ENCODE data around the gene RHEB.

Gene RHEB

DNA sequence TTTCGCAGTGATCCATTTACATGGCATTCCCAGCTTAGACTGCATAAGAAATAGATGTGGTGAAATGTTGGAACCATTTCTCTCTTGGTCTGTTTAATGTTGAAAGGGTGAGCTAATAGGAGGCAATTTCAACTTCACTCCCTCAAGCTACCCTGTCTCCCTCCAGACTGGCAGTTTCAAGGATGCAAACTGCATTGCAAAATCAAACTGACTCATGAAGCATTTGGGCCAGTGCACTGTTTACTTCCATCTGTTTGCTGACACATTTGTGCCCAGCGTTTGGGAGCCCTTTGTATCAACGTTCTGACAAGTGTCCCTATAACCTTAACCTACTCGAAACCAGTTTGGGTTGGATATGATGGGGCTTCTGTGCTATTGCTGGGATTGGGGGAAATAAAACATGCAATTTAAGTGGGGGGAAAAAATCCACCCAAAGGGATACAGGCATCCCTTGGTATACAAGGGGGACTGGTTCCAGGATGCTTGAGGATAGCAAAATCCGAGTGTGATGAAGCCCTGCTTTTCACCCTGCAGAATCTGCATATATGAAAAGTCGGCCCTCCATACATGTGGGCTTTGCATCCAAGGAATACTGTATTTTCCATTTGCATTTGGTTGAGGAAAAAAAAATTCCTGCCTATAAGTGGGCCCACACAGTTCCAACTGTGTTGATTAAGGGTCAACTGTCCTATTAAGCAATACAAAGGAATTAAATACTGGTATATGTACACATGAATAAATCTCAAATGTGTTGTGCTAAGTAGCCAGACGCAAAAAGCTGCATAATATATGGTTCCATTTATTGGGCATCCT lies 15.6 kb downstream of the RHEB start:
- no peak for DNase-seq

DNA sequence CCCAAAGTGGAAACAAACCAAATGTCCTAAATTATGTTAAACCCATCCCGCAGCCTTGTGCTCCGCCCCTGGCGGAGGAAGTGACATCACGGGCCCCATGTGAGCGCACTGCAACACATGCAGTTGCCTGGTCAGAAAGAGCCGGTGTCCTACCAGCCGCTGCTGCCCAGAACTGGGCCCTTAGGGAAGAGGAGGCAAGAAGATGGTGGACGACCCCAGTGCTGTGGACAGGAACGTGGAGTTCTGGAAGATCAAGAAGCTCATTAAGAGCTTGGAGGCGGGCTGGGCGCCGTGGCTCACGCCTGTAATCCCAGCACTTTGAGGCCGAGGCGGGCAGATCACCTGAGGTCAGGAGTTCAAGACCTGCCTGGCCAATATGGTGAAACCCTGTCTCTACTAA lies 18.0 kb downstream of the RHEB start:
- no peak for DNase-seq

DNA sequence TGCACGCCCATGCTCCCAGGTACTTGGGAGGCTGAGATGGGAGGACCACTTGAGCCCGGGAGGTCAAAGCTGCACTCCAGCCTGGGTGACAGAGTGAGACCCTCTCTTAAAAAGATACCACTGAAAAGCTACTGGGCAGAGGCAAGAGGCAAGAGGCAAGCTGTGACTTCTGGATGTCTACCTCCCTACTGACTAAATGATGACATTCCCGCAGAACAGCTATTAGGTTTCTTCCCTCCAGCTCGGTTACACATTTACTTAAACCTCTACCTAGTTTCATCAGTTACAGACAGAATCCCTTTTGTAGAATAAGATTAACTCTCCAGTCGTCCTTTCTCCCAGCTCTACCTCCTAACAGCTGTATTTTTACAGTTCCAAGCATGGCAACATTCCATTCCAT lies 21.2 kb downstream of the RHEB start:
- DNase-seq, result no peak

DNA sequence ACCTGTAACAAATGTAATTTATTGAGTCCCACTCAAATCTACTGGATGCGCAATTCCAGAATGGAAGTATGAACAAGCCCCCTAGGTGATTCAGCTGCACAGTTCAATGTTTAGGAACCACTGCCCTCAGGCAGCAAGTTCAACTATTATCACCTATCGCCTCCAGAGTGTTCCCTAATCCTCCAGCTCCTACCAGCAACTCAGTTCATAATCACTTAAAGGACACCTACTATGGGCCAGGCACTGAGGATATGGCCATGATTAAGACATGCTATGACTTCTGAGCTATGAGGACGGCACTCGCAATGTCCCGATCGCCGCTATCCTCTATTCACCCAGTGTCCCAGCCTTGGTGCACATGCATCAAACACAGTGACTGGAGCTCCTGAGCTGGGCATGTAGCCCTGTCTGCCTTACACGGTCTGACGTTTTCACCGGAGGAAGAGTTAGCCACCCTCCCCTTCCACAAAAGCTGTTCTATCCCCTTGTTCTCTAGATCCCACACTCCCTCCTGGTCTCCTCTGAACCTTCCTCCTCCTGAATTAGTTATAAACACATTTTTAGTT lies 22.3 kb downstream of the RHEB start:
- DNase-seq, result no peak

DNA sequence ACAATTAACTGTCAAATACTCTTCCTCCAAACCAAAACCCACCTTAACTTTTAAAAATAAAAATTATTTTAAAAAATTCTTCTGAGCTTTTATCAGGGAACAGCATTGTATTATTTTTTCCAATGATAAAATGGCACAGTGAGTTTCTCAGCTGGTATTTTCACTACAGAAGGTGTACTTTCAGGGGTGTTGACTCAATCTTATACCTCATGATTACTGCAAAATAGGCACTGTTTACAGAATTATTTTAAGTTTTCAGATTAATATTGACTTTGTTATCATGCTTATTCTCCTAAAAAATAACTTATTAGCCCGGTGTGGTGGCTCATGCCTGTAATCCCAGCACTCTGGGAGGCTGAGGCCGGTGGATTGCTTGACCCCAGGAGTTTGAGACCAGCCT lies 24.3 kb downstream of the RHEB start:
- DNase-seq, result no peak

DNA sequence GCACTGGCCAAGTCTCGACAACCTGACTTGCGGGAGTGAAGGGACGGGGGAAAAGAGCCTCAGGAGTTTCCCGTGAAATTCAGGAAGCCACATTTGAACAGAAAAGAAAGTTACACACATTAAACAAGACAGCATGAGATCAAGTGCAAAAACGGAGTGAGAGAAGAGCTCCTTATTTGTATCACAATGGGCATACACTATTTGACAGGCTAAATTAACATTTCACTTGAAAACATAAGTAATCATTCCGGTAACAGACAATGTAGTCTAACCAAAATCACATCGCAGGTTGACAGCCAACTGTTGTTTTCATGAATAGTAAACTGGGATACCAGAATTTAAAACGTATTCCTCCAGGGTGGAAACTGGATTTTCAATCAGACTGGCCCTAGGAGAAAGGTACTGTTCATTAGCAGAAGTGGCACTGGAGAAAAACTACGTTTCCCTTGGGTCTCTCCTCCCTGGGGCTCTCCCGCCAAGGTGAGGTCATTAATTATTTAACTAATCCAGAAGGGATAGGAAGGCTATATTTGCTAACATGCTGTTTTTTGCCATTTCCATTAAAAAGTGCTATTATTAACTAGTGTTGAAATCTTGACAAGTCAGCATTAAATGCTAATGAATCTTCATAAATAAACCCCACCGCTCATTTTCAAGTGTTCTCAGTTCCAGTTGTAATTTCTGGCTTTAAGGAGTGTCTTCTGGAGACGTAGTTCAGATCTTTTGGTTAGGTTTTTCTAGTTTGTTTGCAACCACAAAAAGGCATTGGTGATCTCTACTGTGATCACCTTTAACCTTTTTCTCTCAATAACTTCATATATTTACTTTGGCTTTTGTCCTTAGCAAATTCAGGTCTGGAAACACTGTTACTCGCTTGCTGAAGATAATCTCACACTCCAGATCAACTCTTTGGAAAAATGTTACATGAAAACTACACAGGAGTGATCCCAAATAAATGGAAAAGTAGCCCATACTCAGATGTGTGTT lies 25.1 kb downstream of the RHEB start:
- no peak for DNase-seq

DNA sequence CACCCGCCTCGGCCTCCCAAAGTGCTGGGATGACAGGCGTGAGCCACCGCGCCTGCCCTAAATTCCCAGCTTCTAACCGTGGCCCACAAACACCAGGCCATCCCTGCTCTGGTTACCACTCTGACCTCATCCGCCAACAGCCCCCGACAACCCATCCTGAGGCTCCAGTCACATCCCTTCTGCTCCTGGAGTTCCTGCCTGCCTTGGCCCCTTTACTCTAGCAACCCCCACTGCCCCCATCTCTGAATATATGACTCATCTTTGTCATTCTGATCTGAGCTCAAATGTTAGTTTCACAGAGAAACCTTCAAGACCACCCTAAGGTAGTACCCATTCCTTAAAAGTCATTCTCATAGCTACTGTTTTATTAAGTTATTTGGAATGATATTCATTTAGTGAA lies 26.6 kb downstream of the RHEB start:
- DNase-seq, result no peak

DNA sequence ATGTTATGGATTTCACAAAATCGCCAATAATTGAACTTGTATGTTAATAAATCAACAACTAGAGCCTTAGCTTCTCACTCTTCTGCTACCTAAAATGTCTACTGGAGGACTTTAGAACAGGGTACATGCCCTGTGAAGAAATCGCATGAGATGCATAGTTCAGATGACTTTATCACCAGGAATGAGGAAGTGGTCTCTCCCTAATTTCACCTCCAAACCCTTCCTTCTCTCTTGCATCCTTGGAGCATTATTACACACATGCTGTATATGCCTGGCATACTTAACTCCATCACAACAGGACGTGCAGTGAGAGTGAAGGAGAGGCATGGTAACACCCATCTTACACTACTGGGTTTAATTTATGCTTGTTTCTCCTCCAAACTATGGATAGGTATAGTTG lies 27.8 kb downstream of the RHEB start:
- DNase-seq, result no peak

DNA sequence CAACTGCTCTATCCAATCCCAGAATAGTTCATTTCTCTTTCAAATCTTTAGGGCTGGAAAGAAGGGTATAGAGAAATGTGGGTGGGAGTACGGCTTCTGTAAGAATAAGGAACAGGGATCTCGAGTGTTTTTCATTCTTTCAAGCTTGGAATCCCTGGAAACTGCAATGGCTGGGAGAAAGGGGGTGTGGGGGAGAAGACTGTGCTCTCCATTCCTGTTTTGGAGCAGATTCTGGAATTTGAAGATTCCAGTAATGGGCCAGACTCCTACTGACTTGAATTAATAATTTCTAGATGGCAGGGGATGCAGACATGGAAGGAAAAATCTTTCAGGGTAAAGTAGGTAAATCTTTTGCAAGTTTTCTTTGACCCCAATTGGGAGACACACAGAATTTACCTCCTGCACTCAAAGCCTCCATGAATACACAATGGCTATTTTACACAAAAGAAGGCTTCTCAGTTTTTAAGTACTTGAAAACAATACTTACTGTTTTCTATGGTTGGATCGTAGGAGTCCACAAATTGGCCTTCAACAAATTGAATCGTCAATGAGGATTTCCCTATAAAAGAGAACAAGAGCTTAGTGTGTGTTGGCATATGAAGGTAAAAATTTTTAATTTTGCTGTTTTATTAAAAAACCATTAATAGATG lies 29.1 kb downstream of the RHEB start:
- no peak for DNase-seq

DNA sequence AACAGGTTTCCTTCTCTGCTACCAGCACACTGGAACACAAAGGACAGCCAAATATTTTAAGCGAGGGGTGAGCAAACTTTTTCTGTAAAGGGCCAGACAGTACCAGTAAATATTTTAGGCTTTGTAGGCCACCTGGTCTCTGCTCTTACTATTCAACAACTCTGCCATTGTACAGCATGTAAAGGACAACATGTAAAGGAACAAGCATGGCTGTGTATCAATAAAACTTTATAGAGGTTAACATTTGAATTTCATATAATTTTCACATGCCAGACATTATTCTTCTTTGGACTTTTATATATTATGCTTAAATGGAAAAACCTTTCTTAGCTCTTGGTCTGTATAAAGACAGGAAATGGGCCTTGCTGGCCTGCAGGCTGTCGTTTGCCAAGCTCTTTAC lies 30.2 kb downstream of the RHEB start:
- no peak for DNase-seq

DNA sequence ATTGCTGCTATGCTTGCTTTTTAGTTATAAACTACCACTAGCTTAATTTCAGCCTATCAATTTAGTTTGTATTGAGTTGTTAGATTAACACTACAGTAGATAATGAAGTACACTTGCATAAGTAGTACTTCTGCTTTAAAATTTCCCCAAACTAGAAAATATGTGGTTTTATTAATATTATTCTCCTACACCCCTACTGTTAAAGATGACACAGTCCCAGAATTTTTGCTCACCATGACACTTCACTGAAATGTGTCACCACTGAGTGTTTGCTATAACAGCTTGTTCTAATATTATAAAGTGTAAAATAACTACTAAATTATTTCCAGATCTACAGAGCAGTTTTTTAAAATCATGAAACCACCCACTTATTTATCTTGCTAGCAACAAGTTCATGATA lies 31.6 kb downstream of the RHEB start:
- DNase-seq, result no peak

DNA sequence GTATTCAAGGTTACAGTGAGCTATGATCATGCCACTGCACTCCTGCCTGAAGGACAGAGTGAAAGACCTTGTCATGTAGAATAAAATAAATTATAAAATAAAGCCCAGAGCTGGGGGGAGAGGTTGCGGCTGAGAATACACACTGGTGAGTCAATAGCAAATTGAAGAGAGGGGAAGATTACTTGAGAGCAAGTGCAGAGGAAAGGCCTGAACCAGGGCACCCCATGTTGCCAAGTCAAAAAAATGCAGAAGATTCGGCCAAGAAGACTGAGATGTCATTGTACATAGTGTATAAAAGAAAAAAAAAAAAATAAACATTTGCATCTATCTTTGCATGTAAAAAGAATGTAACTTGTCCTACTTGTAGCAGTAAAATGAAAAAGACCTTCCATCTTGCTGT lies 32.5 kb downstream of the RHEB start:
- no peak for DNase-seq

DNA sequence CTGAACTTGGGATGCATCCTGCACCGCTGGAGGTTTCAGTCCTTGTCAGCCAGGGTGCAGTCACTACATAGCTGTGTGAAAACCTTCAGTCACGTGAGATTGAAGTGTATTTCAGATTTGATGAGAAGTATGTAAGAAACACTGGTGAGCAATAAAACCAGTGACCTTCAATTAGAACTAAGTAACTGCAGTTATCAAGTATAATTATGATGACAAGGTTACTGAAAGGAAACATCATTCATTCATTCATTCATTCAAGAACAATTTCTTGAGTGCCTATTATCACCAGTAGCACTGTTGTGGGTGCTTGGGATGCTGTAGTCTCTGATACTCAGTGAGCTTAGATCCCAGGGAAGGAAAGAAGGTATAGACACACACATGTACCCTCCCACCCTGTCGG lies 33.6 kb downstream of the RHEB start:
- no peak for DNase-seq

DNA sequence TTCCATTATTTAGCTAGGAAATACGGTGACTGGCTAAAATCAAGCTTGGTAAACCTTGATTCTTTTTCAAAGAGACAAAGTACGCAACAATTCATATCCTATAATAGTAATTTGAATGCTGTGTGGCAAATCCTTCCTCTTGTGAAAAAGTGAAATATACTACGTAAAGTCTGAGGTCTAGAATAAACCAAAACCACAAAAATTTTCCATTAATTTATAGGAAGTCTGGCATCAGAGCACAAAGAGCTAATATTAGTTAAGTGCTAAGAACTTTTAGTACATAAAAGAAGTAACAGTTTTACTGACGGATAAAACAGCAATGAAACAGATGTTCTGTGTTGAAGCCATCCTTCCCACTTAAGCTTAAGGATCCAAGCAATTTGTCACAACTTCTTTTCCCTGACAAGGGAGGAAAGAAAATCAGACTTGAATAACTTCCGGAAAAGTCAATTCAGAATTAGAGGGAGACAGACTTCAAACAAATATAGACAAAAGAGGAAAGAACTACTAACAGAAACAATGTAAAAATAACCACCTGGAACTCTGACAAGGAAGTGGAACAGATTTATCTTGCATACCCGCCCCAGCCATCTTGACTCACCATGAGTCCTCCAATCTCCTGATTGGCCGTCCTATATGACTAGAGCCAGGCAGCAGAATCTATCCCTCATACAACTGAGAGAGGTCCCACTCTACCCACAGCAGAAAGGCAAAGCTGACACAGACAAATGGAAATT lies 34.6 kb downstream of the RHEB start:
- DNase-seq, result no peak

DNA sequence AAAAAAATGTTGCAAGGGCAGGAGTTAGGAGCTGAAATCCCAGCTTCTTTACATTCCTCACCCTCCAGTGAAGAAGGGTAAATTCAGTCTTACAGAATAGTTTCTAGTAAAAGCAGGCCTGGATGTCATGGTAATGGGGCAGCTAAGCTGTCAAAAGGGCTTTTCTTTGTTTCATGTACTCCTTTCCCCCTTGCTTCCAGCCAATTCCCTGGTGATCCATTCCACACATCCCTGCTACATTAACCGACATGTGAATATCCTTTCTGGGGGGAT lies 36.0 kb downstream of the RHEB start:
- no peak for DNase-seq

DNA sequence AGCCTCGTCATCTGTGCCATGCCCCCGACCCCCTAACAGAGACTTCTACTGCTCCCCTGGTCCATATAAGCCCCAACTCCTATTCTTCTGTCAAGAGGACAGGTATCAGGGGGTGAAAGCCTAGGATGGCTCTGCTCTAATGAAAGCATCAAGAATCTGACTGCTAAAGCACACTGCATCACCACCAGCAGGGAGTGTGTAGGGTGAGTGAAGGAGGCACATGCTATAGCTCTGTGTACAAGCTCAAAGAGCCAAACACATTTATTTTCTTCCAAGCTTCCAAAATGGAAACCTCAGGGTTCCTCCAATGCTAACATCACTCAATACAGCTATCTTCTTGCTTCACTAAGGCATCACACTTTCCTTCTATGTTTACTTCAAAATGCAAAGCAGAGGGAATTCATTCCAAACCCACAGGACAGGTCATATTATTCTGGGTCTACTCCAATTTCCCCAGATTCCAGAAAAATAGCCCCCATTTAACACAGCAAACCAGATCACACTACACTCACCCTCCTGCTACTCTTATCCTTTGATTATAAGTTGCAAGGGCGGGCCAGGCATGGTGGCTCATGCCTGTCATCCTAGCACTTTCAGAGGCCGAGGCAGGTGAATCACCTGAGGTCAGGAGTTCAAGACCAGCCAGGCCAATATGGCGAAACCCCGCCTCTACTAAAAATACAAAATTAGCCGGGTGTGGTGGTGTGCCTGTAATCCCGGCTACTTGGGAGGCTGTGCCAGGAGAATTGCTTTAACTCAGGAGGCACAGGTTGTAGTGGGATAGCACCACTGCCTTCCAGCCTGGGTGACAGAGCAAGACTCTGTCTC lies 36.6 kb downstream of the RHEB start:
- DNase-seq, result no peak

DNA sequence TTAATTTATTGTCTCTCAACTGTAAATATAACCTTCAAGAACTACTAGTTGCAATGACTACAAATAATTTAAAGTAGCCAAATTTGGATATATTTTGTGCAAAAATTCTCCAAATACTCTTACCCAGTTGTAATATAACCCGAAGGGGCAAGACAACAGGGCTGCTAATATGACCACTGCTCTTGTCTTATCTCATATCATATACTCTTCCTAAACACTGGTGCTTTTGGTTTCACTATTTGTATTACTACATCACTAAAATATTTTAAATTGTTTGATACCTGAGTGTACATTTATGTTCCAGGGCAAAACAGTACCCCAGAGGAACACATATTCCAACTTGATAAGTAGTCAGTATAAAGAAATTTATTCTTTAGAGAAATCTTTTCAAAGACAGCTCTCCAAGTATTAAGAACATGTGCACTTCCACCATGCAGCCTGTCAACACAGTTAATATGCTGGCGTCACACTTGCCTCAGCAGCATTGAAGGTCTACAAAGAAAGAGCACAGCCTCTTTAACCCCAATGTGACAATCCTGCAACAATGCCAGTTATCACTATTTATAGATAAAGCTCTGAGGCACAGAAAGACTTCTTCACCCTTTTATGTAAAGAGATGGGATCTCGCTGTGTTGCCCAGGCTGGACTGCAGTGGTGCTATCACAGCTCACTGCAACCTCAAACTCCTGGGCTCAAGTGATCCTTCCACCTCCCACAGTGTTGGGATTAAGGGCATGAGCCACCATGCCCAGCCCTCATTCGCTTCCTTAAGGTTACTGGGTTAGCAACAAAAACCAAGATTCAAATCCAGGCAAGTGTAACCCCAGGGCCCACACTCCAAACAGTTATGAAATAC lies 37.8 kb downstream of the RHEB start:
- no peak for DNase-seq

DNA sequence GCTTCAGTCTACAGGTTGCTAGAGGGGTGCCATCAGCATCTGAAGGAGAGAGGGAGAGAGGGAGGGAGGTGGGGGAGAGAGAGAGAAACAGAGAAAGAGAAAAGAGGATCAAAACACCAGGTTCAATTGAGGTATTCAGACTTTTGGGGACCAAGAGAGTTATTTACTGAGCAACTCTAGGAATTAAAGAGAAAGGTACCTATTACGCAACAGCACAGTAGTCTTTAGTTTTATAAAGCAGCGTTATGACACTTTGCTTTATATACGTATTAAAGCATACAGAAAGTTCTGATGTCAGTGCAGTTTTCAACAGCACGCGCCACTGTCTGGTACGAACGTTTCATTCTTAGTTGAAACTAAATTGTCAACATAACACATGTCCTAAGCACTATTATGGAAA lies 41.8 kb downstream of the RHEB start:
- no peak for DNase-seq

DNA sequence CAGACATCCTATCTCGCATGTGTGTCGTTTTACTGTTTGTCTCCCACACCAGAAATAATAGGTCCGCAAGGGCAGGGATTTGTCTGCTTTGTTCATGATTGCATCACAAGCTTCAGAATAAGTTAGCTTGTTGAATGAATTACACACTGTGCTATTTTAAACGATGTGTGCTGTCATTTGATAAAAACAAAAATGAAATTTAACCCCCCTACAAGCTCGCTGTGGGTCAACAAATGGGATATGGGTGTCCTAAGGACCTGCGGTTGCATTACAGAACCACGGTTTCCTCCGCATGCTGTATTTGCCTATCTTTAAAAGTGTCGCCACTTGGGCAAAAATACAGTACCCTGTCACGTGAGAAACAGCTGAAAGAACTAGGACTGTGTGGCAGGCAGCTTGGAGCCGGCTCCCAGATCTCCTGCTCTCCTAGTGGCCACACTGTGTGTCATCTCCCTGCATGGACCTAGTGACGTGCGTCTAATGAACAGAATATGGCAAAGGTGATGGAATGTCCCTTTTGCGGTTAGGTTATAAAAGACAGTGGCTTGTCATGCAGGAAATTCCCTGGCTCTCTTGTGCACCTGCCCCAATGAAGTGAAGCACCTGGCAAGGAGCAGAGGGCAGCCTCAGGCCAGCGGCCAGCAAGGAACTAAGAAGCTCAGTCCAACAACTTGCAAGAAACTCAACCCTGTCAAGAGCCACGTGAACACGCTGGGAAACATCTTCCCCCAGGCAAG lies 46.9 kb downstream of the RHEB start:
- no peak for DNase-seq

DNA sequence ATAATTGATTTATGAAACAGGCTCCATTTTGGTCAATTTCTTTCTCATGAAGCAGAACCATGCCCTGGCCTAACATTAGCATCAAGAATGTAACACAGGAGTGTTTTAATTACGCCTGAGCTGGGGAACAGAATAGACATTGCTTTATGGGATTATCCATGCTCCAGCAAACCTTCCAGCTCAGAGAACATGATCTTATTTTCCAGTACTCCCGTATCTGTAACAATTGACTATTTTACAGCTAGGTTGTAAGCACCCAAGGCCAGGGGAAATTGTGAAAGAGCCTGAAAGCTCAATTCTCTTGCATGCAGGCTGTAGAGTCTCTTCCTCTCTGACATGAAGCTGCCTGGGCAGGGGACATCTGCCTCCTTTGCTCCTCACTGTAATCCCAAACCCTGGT lies 49.0 kb downstream of the RHEB start:
- DNase-seq, result no peak

Data from left hindlimb (tissue), 1 donor.